Omental fat pad (tissue), 4 donors: ENCODE data around the gene DGLUCY. TPM values are rescaled to one million over a fixed set of nuclear protein-coding genes. Genes with fewer than 3 reads are reported as not detected.

Experiments
- ATAC-seq: fragments of 150-250 bp; one replicate; pipeline ENCODE4 v1.9.1; 2016; ENCODE audit warnings: mild to moderate bottlenecking, moderate library complexity; ENCODE audit not compliant: low FRiP score
- DNase-seq: peaks from one replicate; pipeline ENCODE4 v3.0.0-alpha.2; 2019; ENCODE audit warnings: low spot score
- CTCF ChIP-seq, 3 donors: fragments of 450-650 bp; IDR thresholded peaks; one replicate each; pipeline ENCODE4 v1.5.1; 2016 to 2017; ENCODE audit warnings: antibody characterized with exemption in 3 of 3, mild to moderate bottlenecking in 3 of 3, moderate library complexity in 2 of 3
- total RNA-seq, 4 donors: library from RNA; depleted of rRNA; stranded (reverse); fragments of >200 nt; gene quantifications; one replicate each; pipeline ENCODE4 v1.1.0, GENCODE V29; 2016

The DGLUCY gene
- total RNA-seq, 4 donors from 2014 or later: 27.5 to 93.2 (median 39.3) TPM

GRCh38 chr14:91250912-91251311 is 137.0 kb downstream of the DGLUCY start:
- TF ChIP-seq CTCF (IDR thresholded peaks at IDR 0.05): no peak
- ATAC-seq: no peak
- DNase-seq: no peak

GRCh38 chr14:91252871-91253794 is 139.3 kb downstream of the DGLUCY start:
- no peak for TF ChIP-seq CTCF (IDR thresholded peaks at IDR 0.05)
- DNase-seq (no peak), ATAC-seq (peak; percentile 56)

- TF ChIP-seq CTCF (IDR thresholded peaks at IDR 0.05): no peak
- ATAC-seq: peak; percentile 23
Measured at GRCh38 chr14:91253795-91254323, 140.0 kb downstream of the DGLUCY start.

GRCh38 chr14:91254461-91254860 is 140.6 kb downstream of the DGLUCY start:
- ATAC-seq: no peak
- TF ChIP-seq CTCF (IDR thresholded peaks at IDR 0.05): no peak

More at GRCh38 chr14:91253795-91254323, 140.0 kb downstream of the DGLUCY start:
- DNase-seq: no peak

GRCh38 chr14:91255026-91255695 is 141.3 kb downstream of the DGLUCY start:
- TF ChIP-seq CTCF (IDR thresholded peaks at IDR 0.05): no peak
- no peak for DNase-seq

More at GRCh38 chr14:91254461-91254860, 140.6 kb downstream of the DGLUCY start:
- DNase-seq: no peak

GRCh38 chr14:91256661-91257060 is 142.8 kb downstream of the DGLUCY start:
- no peak for ATAC-seq
- TF ChIP-seq CTCF (IDR thresholded peaks at IDR 0.05): no peak
- no peak for DNase-seq

More at GRCh38 chr14:91255026-91255695, 141.3 kb downstream of the DGLUCY start:
- ATAC-seq: no peak
